SK-N-SH (cell line): ENCODE results near the gene ARG2. TPM values are rescaled to one million over a fixed set of nuclear protein-coding genes. Genes with fewer than 3 reads are reported as not detected.

Experiments used
- CTCF ChIA-PET: fragments of 300-600, 350-600 bp; formaldehyde crosslinking; extraction: SDS; loops from one replicate; lab custom pipeline; 2021; lab: Yijun Ruan, JAX
- POLR2A ChIA-PET: fragments of 350-600 bp; sonication (Branson Sonifier 250); formaldehyde crosslinking; extraction: SDS; loops from one replicate; lab custom pipeline; 2020; ENCODE audit warnings: antibody characterized with exemption, inconsistent platforms; lab: Yijun Ruan, JAX
- DNase-seq: peaks from one replicate; pipeline ENCODE4 v3.0.0; 2012
- H2AFZ ChIP-seq: fragments of 200-600 bp; sonication (generic); 2 replicates; pipeline ENCODE4 v1.8.1; 2016; ENCODE audit warnings: antibody characterized with exemption, mild to moderate bottlenecking, low read depth
- H3F3A ChIP-seq: fragments of 200-600 bp; sonication (generic); replicated peaks from 2 replicates; pipeline ENCODE3; 2016; ENCODE audit warnings: antibody characterized with exemption, mild to moderate bottlenecking; ENCODE audit not compliant: insufficient read depth
- H3K27ac ChIP-seq, 2 experiments: fragments of 200-500 bp in 1 of 2; fragments of 200-600 bp in 1 of 2; sonication (Bioruptor generic) in 1 of 2; sonication (generic), shearing (Covaris generic) in 1 of 2; 2 replicates each; pipeline versions ENCODE4 v1.5.1 to v1.6.1; 2014 to 2016; ENCODE audit warnings: low read depth in 2 of 2, inconsistent platforms in 1 of 2, low read length in 1 of 2, mild to moderate bottlenecking in 1 of 2, mixed read lengths in 1 of 2
- H3K27me3 ChIP-seq: fragments of 200-600 bp; sonication (generic), shearing (Covaris generic); 2 replicates; pipeline ENCODE4 v1.6.1; 2016; ENCODE audit warnings: mixed run types; ENCODE audit not compliant: insufficient read depth
- H3K36me3 ChIP-seq, 2 experiments: fragments of 200-500 bp in 1 of 2; fragments of 200-600 bp in 1 of 2; sonication (Bioruptor generic) in 1 of 2; sonication (generic) in 1 of 2; replicated peaks in 1 of 2; 2 replicates each; pipeline versions ENCODE3 to v1.5.1; 2014 to 2016; ENCODE audit warnings: low read length in 1 of 2, mild to moderate bottlenecking in 1 of 2; ENCODE audit not compliant: insufficient read depth in 2 of 2, control insufficient read depth in 1 of 2
- H3K4me1 ChIP-seq, 2 experiments: fragments of 200-500 bp in 1 of 2; fragments of 200-600 bp in 1 of 2; sonication (Bioruptor generic) in 1 of 2; sonication (generic), shearing (Covaris generic) in 1 of 2; 2 replicates each; pipeline versions ENCODE4 v1.5.1 to v1.6.1; 2014 to 2016; ENCODE audit warnings: low read depth in 1 of 2, low read length in 1 of 2, mixed run types in 1 of 2; ENCODE audit not compliant: insufficient read depth in 2 of 2, control insufficient read depth in 1 of 2
- H3K4me2 ChIP-seq: fragments of 200-600 bp; sonication (generic), shearing (Covaris generic); 2 replicates; pipeline ENCODE4 v1.6.1; 2017; ENCODE audit warnings: mixed run types
- H3K4me3 ChIP-seq, 2 experiments: fragments of 200-500 bp in 1 of 2; fragments of 200-600 bp in 1 of 2; sonication (Bioruptor generic) in 1 of 2; sonication (generic), shearing (Covaris generic) in 1 of 2; 2 replicates each; pipeline versions ENCODE4 v1.5.1 to v1.8.1; 2014 to 2016; ENCODE audit warnings: low read depth in 2 of 2, inconsistent platforms in 1 of 2, low read length in 1 of 2, mild to moderate bottlenecking in 1 of 2, mixed read lengths in 1 of 2, moderate library complexity in 1 of 2
- H3K79me2 ChIP-seq: fragments of 200-600 bp; sonication (generic); 2 replicates; pipeline ENCODE4 v1.8.1; 2017; ENCODE audit warnings: mild to moderate bottlenecking; ENCODE audit not compliant: insufficient read depth
- H3K9ac ChIP-seq: fragments of 200-600 bp; sonication (generic); 2 replicates; pipeline ENCODE4 v1.6.1; 2017; ENCODE audit warnings: mixed run types
- H3K9me2 ChIP-seq: fragments of 200-600 bp; sonication (generic); 2 replicates; pipeline ENCODE4 v1.6.1; 2017; ENCODE audit warnings: mixed run types
- H3K9me3 ChIP-seq: fragments of 200-600 bp; sonication (generic); 2 replicates; pipeline ENCODE4 v1.6.1; 2017; ENCODE audit warnings: mixed run types, mild to moderate bottlenecking, moderate library complexity
- H4K20me1 ChIP-seq: fragments of 200-600 bp; sonication (generic); 2 replicates; pipeline ENCODE4 v1.6.1; 2017; ENCODE audit warnings: mild to moderate bottlenecking, mixed run types; ENCODE audit not compliant: insufficient read depth
- CHD2 ChIP-seq: fragments of 150-350 bp; IDR thresholded peaks from 2 replicates; pipeline ENCODE4 v1.6.1; 2018; ENCODE audit warnings: low read length; ENCODE audit not compliant: partially characterized antibody
- ELF1 ChIP-seq: IDR thresholded peaks from 2 replicates; pipeline ENCODE4 v1.4.0; 2012
- EP300 ChIP-seq, 2 experiments: IDR thresholded peaks; 2 replicates each; pipeline versions ENCODE4 v1.4.0 to v1.6.1; 2012; ENCODE audit warnings: borderline replicate concordance in 1 of 2, low read depth in 1 of 2, low read length in 1 of 2
- EZH2phosphoT487 ChIP-seq: fragments of 200-600 bp; sonication (generic); IDR thresholded peaks from 2 replicates; pipeline ENCODE4 v1.6.1; 2017; ENCODE audit warnings: low read depth, mixed run types, mild to moderate bottlenecking, antibody characterized with exemption, moderate library complexity, borderline replicate concordance
- GABPA ChIP-seq: IDR thresholded peaks from 2 replicates; pipeline ENCODE4 v1.4.0; 2012; ENCODE audit warnings: low read depth, mild to moderate bottlenecking
- GATA2 ChIP-seq: sonication (generic); formaldehyde crosslinking; IDR thresholded peaks from 2 replicates; pipeline ENCODE4 v1.5.0; 2020; ENCODE audit warnings: mild to moderate bottlenecking, missing genetic modification reagents
- MEF2A ChIP-seq: IDR thresholded peaks from 2 replicates; pipeline ENCODE4 v1.4.0; 2012; ENCODE audit warnings: low read depth, borderline replicate concordance
- MXI1 ChIP-seq: IDR thresholded peaks from 2 replicates; pipeline ENCODE4 v1.6.1; 2012; ENCODE audit warnings: mild to moderate bottlenecking, low read depth, low read length, improper control_type of control experiment
- NFIC ChIP-seq: IDR thresholded peaks from 2 replicates; pipeline ENCODE4 v1.4.0; 2012; ENCODE audit warnings: borderline replicate concordance
- NRF1 ChIP-seq: IDR thresholded peaks from 2 replicates; pipeline ENCODE4 v1.6.1; 2012; ENCODE audit warnings: low read depth, mild to moderate bottlenecking, low read length
- RAD21 ChIP-seq: IDR thresholded peaks from 2 replicates; pipeline ENCODE4 v1.6.1; 2012; ENCODE audit warnings: mild to moderate bottlenecking, low read length
- RCOR1 ChIP-seq: fragments of 150-350 bp; IDR thresholded peaks from 2 replicates; pipeline ENCODE4 v1.6.1; 2017; ENCODE audit warnings: antibody characterized with exemption, low read length
- REST ChIP-seq: IDR thresholded peaks from 2 replicates; pipeline ENCODE4 v1.6.1; 2012; ENCODE audit warnings: mild to moderate bottlenecking, low read depth, low read length, moderate library complexity
- TCF12 ChIP-seq: IDR thresholded peaks from 2 replicates; pipeline ENCODE4 v1.4.0; 2012
- USF1 ChIP-seq: IDR thresholded peaks from 2 replicates; pipeline ENCODE4 v1.4.0; 2012; ENCODE audit warnings: low read depth, borderline replicate concordance
- WGBS: methylation state at CpG from one replicate; pipeline ENCODE4 v1.1.6; 2017; ENCODE audit warnings: low lambda C conversion rate; 5-methylcytosine and 5-hydroxymethylcytosine counted together
- polyA plus RNA-seq, 3 experiments: library from polyadenylated mRNA; depleted of rRNA; stranded (reverse); fragments of >200 nt; gene quantifications; 2 replicates each; pipeline ENCODE4 v1.2.3, GENCODE V29; 2012

ARG2 gene
- polyA plus RNA-seq, 1 of the 3 experiments (the other 2 are of a cell fraction): 2.6 TPM

- Histone ChIP-seq H2AFZ (no peak overlapping the region), H3F3A (no peaks in the 10 kb centered on the region), H3K9me2 (no peaks in the 10 kb centered on the region), H3K9ac (no peak overlapping the region), H3K27me3 (no peaks in the 10 kb centered on the region), H3K4me2 (no peak overlapping the region), H3K4me3 (no peak overlapping the region), H3K4me1 (no peaks in the 10 kb centered on the region; a peak in 1 of 4 replicates), H3K79me2 (no peaks in the 10 kb centered on the region), H3K36me3 (no peaks in the 10 kb centered on the region), H3K27ac (no peak overlapping the region), H3K9me3 (no peaks in the 10 kb centered on the region), H4K20me1 (no peaks in the 10 kb centered on the region)
- ChIA-PET CTCF (interaction anchor here (0.9 to 24.4 kb wide), 5 partner anchors 5 to 152 kb away, joined by 4 to 237 read pairs (median 90); partner anchors contain the start of genes PIGH and RDH12), POLR2A (interaction anchor here (0.8 kb wide), 1 partner anchor 21 kb away, joined by 3 read pairs; the partner anchor contains the start of gene PIGH)
- DNase-seq: no peak
- TF ChIP-seq GATA2 (CRISPR knock-in tag): no peak
- WGBS: 92% methylated on average over 12 of the region's 15 CpGs
Measured at GRCh38 chr14:67579040-67579439, 40.7 kb upstream of the ARG2 start.

GRCh38 chr14:67579636-67580035, 40.1 kb upstream of the ARG2 start:
- Histone ChIP-seq H3K9ac (no peak overlapping the region), H3K36me3 (no peaks in the 10 kb centered on the region)
- POLR2A ChIA-PET: interaction anchor here (0.8 kb wide), 1 partner anchor 20 kb away, joined by 3 read pairs; the partner anchor contains the start of gene PIGH
- TF ChIP-seq TCF12: no peak
- no peak for TF ChIP-seq GABPA
- TF ChIP-seq RAD21: no peak
- no peak for TF ChIP-seq RCOR1
- no peak for TF ChIP-seq USF1
- TF ChIP-seq CHD2: no peak
- TF ChIP-seq, all 33 proteins: peak for 0
- no peak for DNase-seq
- no peak overlapping the region for H3K4me2 ChIP-seq
- no peaks in the 10 kb centered on the region for H3K79me2 ChIP-seq
- 85% methylated on average over 4 of the region's 7 CpGs for WGBS
- CTCF ChIA-PET: interaction anchor here (0.9 to 24.4 kb wide), 5 partner anchors 6 to 153 kb away, joined by 4 to 237 read pairs (median 90); partner anchors contain the start of genes PIGH and RDH12
- H3K4me1 ChIP-seq: no peaks in the 10 kb centered on the region; a peak in 1 of 4 replicates
- no peaks in the 10 kb centered on the region for H3K9me2 ChIP-seq
- no peak overlapping the region for H3K27ac ChIP-seq
- no peaks in the 10 kb centered on the region for H3F3A ChIP-seq
- H3K9me3 ChIP-seq: no peaks in the 10 kb centered on the region
- H3K4me3 ChIP-seq: no peak overlapping the region
- no peak overlapping the region for H2AFZ ChIP-seq
- no peaks in the 10 kb centered on the region for H3K27me3 ChIP-seq
- no peaks in the 10 kb centered on the region for H4K20me1 ChIP-seq

- no peak overlapping the region for H3K9ac ChIP-seq
- H3K4me3 ChIP-seq: no peak overlapping the region
- H2AFZ ChIP-seq: no peak overlapping the region
- DNase-seq: no peak
- H3K9me3 ChIP-seq: no peaks in the 10 kb centered on the region
- POLR2A ChIA-PET: no interaction called here
- H3K27me3 ChIP-seq: no peaks in the 10 kb centered on the region
- no peak overlapping the region for H3K27ac ChIP-seq
- no peak overlapping the region for H3K4me2 ChIP-seq
- H4K20me1 ChIP-seq: no peaks in the 10 kb centered on the region
- H3K9me2 ChIP-seq: no peaks in the 10 kb centered on the region
- no peaks in the 10 kb centered on the region for H3K4me1 ChIP-seq
- CTCF ChIA-PET: interaction anchor here (0.9 to 24.4 kb wide), 13 partner anchors 7 to 152 kb away, joined by 3 to 237 read pairs (median 5); partner anchors contain the start of genes PIGH and RDH12
- WGBS: 79% methylated on average over 8 of the region's 11 CpGs
- H3F3A ChIP-seq: no peaks in the 10 kb centered on the region
- no peaks in the 10 kb centered on the region for H3K36me3 ChIP-seq
- H3K79me2 ChIP-seq: no peaks in the 10 kb centered on the region
- TF ChIP-seq REST: no peak
- TF ChIP-seq CHD2: no peak
- TF ChIP-seq MXI1: no peak
- no peak for TF ChIP-seq MEF2A
- no peak for TF ChIP-seq NRF1
- TF ChIP-seq NFIC: no peak
- no peak for TF ChIP-seq EZH2phosphoT487
- TF ChIP-seq TCF12: no peak
- no peak for TF ChIP-seq ELF1
- TF ChIP-seq USF1: no peak
- TF ChIP-seq GATA2 (CRISPR knock-in tag): no peak
- TF ChIP-seq EP300 (IDR thresholded peaks at IDR 0.05; ENCODE audit: borderline replicate concordance in 1 of 2, low read depth in 1 of 2, low read length in 1 of 2): no peak
Measured at GRCh38 chr14:67580336-67581171, 39.2 kb upstream of the ARG2 start.
